HG03175 (cell line): ENCODE results near the gene PUM2.
"Not testable (repeated sequence)": the region's sequence is repeated elsewhere in the genome, so short reads cannot be mapped to it uniquely, and the experiment has no call there.

ENCODE experiments used
- ATAC-seq: cut with Tn5 transposase; IDR thresholded peaks from one replicate; pipeline ENCODE4 v1.9.1; 2021; ENCODE audit warnings: mild to moderate bottlenecking, moderate library complexity; ENCODE audit not compliant: unreplicated experiment

PUM2 gene

GRCh38 chr2:20371323-20372025, 20.8 kb upstream of the PUM2 start:
- ATAC-seq: no peak

GRCh38 chr2:20370191-20370590, 19.5 kb upstream of the PUM2 start:
- ATAC-seq: no peak

- no peak for ATAC-seq
Measured at GRCh38 chr2:20369366-20369765, 18.7 kb upstream of the PUM2 start.

- no peak for ATAC-seq
Measured at GRCh38 chr2:20368706-20369105, 18.1 kb upstream of the PUM2 start.

GRCh38 chr2:20367929-20368328, 17.3 kb upstream of the PUM2 start:
- not testable (repeated sequence) for ATAC-seq

- ATAC-seq: no peak
Measured at GRCh38 chr2:20366672-20367116, 16.1 kb upstream of the PUM2 start.

GRCh38 chr2:20365249-20365817, 14.7 kb upstream of the PUM2 start:
- ATAC-seq: peak; percentile 96

GRCh38 chr2:20363578-20363977, 12.9 kb upstream of the PUM2 start:
- ATAC-seq: no peak

- no peak for ATAC-seq
Measured at GRCh38 chr2:20362701-20363435, 12.2 kb upstream of the PUM2 start.

GRCh38 chr2:20361893-20362292, 11.2 kb upstream of the PUM2 start:
- ATAC-seq: no peak

- no peak for ATAC-seq
Measured at GRCh38 chr2:20359096-20359495, 8.5 kb upstream of the PUM2 start.

- ATAC-seq: no peak
Measured at GRCh38 chr2:20357638-20358389, 7.2 kb upstream of the PUM2 start.

- no peak for ATAC-seq
Measured at GRCh38 chr2:20356042-20356441, 5.4 kb upstream of the PUM2 start.

- ATAC-seq: no peak
Measured at GRCh38 chr2:20355131-20355530, 4.5 kb upstream of the PUM2 start.

- no peak for ATAC-seq
Measured at GRCh38 chr2:20353241-20353992, 2.8 kb upstream of the PUM2 start.

- ATAC-seq: no peak
Measured at GRCh38 chr2:20352581-20353216, 2.1 kb upstream of the PUM2 start.

GRCh38 chr2:20352230-20352578, 1.6 kb upstream of the PUM2 start:
- ATAC-seq: no peak

- no peak for ATAC-seq
Measured at GRCh38 chr2:20351555-20352229, 1.0 kb upstream of the PUM2 start.

GRCh38 chr2:20350041-20350712, 467 bp downstream of the PUM2 start:
- peak; percentile 24 for ATAC-seq
